HTERT RPE-1 (cell line): ENCODE data around the gene ATP7B.

ENCODE experiments used
- in situ Hi-C: fragments of 300-500 bp; cut with MboI; formaldehyde crosslinking; loops from 4 replicates; pipeline ENCODE4 v1.14.3; 2020; ENCODE audit warnings: low sequenced_read_pairs

The ATP7B gene

DNA sequence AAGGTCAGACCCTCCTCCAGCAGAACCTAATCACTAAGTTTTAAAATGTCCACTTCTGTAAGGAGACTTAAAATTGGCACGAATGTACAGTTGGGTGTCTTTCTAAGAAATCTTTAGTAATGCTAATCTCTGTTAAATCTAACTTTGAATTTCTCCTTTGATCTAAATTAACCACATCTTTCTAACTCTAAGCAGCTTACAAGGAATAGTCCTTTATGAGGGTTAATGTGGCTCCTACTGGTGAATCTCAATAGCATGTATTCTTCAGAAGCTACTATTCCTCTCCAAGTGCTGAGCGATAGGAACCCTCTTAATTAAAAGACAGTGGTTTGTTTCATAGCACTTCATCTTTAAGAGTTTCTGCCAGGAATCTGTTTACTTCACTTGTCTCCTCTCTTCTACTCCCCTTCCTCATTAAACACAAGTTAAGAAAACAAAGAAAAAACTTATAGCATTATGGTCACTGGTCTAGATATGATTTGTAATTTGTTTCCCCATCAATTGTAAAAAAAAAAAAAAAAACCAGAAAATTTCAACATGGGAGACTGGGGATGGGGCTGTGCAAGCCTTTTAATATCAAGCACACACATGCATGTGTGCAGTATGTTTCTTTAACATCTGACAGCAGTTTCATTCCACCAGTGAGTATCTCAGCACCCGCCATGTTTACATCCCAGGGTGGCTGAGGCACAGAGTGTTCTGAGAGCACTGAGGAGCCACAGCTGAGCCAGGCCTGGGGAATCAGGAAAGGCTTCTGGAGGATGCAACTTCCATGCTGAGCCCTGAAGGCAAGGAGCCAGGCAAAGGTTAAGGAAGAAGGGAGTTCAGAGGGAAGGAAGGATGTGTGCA lies 57.7 kb downstream of the ATP7B start:
- in situ Hi-C loops: no loop called here

- in situ Hi-C loops: no loop called here
Measured at GRCh38 chr13:51950722-51951121, 60.5 kb downstream of the ATP7B start.

- in situ Hi-C loops: no loop called here
Measured at GRCh38 chr13:51946163-51946669, 65.0 kb downstream of the ATP7B start.

DNA sequence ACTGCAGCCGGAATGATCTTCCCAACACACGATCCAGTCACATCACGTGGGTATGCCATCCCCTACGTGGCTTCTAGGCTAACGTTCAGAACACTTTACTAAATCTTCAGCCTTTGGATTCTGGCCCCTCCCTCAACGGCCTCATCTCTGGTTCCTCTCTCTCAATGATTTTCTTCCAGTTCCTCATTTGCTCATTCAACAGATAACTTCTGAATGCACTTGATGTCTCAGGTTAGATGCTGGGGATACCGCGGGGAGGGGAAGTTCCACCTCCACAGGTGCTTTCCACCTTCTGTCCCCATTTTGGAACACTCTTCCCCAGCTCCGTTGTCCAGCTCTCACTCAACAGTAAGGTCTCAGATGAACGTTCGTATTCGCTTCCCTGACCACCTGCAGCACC lies 66.1 kb downstream of the ATP7B start:
- in situ Hi-C loops: no loop called here

DNA sequence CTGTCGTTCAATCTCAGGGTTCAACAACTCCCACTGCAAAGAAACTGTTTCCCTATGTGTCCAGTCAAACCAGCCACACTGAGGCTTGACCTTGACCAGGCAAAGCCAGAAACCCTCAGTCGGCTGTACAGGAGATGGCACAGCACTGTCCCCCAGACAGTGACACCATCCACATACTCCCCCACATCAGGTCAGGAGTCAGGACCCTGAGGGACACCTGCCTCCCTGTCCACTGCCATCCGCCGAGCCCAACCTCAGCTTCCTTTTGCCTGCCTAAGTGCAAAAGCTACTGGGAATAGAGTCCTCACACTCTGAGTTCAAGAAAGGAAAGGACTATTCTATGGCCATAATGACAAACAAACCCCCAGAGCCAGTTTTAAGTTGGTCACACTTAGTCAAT lies 66.8 kb downstream of the ATP7B start:
- in situ Hi-C loops: no loop called here

GRCh38 chr13:51943721-51944120 lies 67.5 kb downstream of the ATP7B start:
- in situ Hi-C loops: no loop called here

GRCh38 chr13:51942189-51942588 lies 69.1 kb downstream of the ATP7B start:
- in situ Hi-C loops: no loop called here

DNA sequence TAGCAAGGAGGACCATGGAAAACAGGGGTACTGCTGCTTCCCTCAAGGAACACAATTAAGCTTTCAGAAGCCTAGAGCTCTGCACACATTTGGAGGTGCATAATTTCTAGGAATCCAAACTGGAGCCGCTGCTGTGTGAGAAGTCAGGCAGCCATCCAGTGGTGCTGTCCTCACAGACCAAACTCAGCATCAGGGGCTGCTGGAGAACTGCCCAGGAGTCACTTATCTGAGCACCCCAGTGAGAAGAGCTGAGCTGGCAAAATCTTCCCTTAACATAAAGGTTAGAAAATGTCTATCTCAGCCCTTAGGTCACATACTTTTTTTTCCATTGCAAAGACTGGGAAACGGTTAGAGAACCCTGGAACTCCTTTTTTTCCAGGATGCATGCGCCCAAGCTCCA lies 72.8 kb downstream of the ATP7B start:
- in situ Hi-C loops: no loop called here

DNA sequence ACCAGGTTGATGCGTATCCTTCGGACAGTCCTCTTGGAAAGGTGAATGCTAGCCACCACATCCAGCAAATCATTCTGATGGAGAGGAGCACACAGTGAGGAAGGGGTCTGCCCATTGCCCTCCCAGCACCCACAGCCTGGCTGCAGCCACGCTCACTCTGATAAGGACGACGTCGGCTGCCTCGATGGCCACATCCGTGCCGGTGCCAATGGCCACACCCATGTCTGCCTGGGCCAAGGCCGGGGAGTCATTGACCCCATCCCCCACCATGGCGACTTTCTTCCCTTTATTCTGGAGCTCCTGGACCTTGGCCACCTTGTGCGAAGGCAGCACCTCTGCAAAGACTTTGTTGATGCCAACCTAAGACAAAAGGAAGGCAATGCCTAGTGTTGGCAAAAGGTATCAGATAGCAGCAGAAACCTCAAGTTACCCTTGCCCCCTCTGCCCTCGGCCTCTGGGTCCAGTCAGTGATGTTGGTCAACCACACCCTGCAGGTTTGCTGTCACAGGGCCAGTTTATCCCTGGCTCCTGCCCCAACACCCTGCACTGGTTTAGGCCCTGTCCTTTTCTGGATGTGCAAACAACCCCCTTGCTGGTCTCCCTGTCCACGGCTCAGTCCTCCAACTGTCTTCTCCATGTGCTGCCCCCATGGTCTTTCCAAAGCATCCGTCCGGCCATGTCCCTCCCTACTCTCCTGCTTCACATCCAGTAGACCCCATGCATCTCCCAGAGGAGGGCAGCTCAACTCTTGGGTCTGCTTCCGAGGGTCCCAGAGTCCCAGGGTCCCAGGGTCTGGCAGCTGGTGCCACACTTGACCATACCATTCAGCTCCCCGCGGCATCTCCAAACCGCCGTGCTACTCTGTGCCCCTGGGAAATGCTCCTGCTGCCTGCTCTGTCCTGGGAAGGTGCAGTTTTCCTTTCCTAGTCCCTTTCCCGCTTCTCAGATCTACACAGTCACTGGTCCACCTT lies 73.6 kb downstream of the ATP7B start:
- in situ Hi-C loops: no loop called here

GRCh38 chr13:51935326-51936171 lies 75.7 kb downstream of the ATP7B start:
- in situ Hi-C loops: no loop called here

- in situ Hi-C loops: no loop called here
Measured at GRCh38 chr13:51934461-51935087, 76.7 kb downstream of the ATP7B start.

DNA sequence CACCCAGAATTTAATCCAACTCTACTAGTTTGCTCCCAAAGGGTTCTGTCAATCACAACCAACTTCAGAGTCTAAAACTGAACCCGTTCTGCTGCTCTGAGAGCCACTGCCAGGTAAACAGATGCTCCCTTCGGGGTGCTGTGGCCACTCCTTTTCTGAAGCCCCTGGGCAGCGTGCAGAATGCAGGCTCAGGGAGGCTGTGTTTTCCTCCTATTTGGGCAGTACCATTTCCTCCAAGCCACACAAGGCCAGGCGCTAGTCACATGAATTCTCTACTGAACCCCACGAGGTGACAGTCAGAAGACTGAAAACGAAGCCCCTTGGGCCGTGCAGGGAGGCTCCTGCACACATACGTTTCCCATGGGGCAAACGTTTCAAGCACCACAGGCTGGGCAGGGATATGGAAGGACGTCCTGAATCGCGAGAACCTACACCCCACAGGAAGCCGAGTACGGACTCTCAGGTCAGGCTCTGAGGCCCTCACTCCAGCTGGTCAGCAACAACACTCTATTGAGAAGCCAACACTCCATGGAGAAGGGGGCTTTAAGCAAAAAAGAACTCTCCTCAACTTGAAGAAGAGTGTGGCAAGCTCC lies 77.7 kb downstream of the ATP7B start:
- in situ Hi-C loops: no loop called here

DNA sequence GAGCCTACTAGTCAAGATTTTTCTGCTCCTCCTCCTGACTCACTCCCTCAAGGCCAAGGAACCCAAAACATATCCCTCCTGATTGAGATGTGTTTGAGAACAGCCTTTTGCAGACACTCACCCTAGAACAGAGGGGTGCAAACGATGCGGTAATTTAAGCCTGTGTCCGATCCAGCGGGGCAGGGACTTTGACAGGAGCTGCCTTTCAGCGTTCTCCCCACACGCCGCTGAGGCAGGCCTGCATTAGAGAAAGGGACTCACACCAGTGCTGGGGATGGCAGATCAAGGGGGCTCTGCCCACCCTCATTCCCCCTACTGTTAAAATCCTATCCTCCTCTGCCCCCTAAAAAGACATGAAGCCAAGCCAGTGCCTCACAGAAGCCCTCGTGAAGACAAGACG lies 79.0 kb downstream of the ATP7B start:
- in situ Hi-C loops: no loop called here

DNA sequence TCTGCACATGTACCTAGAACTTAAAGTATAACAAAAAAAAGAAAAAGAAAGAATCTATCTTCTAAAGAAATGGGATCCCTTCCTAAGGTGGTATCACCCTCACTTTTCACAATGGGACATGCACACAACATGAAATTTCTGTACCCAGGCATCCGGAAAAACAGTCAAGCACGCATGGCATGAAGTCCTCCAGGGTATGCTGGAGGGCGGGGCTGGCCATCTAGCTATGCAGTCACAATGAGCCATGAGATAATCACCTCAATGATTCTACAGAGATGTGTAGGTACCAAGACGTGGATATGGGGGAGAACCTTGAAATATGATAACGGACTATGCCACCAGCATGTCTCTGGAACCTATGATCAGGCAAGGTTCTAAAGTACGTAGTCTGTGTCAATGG lies 79.6 kb downstream of the ATP7B start:
- in situ Hi-C loops: no loop called here

DNA sequence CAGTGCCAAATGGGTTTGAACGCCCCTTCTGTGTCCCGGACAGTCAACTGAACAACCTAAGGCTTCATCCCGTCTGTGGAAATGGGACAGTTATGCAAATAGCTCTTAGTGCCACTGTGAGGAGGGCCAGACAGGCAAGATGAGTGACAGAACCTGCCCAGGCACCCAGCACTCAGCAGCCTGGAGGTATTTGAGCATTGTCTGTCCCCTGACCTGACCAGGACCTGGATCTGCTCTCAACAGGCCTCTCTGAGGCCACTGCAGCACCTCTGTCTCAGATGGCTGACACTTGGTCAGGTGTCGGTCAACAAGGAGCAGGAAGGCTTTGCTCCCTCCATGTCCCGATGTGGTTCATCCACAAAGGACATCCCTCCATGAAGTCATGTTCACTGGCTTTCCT lies 81.6 kb downstream of the ATP7B start:
- in situ Hi-C loops: no loop called here

DNA sequence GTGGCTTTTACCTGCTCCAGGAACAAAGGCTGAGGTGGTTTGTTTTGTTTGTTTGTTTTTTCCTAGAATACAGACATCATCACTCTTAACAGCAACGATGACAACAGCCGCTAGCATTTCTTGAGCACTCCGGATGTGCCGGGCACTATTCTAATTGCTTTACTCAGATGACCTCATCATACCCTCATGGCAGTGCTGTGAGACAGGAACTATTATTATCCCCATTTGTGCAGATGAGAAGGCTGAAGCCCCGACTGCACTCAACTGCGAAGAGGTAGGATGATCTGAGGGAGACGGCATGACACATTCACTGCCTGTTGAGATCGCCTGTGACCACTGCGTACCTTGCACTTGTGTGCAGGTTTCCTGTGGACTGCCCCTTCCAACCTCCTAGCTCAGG lies 83.0 kb downstream of the ATP7B start:
- in situ Hi-C loops: no loop called here

DNA sequence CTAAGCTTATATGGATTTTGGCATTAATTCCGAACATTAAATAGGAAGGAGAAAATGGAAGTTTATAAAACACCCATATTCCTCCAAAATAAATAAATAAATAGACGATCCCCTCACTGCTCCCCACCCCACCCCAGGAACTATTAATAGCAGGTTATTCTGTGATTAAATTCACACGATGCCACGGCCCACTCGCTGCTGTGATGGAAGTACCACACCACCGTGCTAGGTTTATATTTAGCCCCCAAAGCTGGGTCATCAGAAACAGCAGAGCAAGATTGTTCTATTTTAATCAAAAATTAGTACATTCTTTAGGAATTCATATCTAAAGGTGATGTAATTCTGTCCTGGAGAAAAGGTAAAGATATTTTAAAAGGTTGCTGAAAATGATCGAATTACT lies 84.1 kb downstream of the ATP7B start:
- in situ Hi-C loops: no loop called here

DNA sequence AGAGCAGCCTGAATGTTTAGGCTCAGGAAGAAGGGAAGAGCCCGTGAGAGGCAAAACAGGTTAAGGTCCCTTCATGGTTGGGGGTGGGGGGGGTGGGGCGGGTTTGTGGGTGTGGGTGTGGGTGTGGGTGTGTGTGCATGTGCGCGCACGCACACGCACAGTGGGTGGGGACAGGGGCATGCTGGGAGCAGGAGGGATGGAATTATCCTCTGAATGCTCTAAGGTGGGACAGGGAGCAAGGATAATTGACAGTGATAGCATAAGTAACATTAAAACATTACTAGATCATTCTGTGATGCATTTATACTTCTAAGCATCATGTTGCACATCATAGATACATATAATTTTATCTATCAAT lies 84.7 kb downstream of the ATP7B start:
- in situ Hi-C loops: no loop called here

GRCh38 chr13:51925865-51926527 lies 85.3 kb downstream of the ATP7B start:
- in situ Hi-C loops: no loop called here
